Suppressor macrophage treated with lipopolysaccharide for 1 hour (primary cell): ENCODE data around the gene GALNT3.

Source experiments
- DNase-seq, 3 donors: peaks; one replicate each; pipeline ENCODE4 v3.0.0-alpha.2; 2020 to 2022

GALNT3 gene

GRCh38 chr2:165793779-165794535 lies at the start of gene GALNT3:
Gene GALNT3 (minus strand): TSS chr2:165794247. CDS start chr2:165770700, 23,547 bp downstream.
- peak; percentile 33 to 61 (median 41) for DNase-seq

GRCh38 chr2:165843351-165843750 lies 49.3 kb upstream of the GALNT3 start:
- no peak for DNase-seq

- DNase-seq = no peak
These were observed 46.4 kb upstream of the GALNT3 start for GRCh38 chr2:165840333-165840958.

GRCh38 chr2:165839610-165840009 lies 45.6 kb upstream of the GALNT3 start:
- no peak for DNase-seq

DNA sequence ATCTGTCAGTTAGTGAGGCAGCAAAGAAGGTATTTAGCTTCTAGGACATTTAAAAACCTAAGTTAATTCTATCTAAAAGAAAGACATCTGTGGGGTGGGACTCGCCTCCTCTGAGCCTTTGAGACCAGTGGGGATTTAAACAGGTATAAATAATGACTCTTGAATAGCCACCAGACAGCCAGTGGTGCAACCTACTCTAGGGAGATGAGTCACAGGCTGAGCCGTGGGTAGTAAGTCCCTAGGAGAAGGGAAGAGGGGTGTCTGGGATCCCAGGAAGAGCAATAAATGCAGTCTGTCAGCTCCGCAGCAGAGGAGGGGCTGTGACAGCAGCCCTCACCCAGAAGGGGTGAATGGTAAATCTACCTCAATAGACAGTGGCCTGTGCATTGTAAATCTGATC lies 43.1 kb upstream of the GALNT3 start:
- no peak for DNase-seq

DNA sequence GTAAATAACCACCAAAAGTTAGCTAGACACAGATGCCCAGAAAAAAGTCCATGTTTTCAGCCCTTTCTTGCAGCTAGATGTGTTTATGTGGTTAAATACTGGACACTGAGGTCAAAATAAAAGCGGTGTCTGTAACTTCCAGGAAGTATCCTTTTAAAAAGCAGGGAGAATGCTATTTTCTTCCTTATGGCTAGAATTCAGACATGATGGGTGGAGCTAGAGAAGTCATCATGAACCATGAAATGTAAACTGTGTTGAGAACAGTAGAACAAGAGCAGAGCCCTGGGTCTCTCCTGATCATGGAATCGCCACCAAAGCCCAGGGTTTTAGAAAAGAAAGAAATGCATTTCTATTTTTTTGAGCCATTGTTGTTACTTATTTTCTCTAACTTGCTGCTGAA lies 41.3 kb upstream of the GALNT3 start:
- no peak for DNase-seq

DNA sequence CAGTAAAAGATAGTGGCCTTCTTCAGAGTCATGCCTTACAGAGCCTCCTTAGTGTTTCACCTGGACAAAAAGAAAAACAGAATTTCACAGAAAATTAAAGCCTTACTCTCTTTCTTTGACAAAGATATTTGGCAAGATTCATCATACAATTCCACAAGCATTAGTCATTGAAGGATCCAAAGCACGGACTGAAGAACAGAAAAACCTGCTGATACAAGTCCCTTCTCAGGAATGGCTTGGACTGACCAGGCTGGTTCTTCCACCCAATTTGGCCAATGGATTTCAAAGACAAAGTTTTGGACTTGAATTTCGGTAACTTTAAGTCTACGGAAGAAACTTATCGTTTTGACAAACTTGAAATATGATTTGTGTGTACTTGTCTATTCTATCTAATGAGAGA lies 39.1 kb upstream of the GALNT3 start:
- DNase-seq = no peak

DNA sequence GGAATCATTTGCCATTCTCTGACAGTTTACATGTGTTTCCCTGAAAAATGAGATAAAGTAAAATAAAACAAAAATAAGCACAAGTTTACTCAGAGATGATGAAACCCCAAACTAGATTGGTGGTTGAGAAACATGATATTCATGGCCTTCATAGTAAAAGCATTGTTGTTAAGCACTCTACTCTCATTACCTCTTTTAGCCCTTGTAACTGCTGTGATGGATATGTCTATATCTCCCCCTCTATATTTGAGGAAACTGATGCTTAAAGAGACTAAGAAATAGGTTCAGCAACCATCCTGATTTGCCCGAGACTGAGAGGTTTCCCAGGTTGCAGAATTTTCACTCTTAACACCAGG lies 33.9 kb upstream of the GALNT3 start:
- DNase-seq = no peak

GRCh38 chr2:165827016-165827920 lies 33.2 kb upstream of the GALNT3 start:
- no peak for DNase-seq

- no peak for DNase-seq
These were observed 31.0 kb upstream of the GALNT3 start for GRCh38 chr2:165825041-165825440.

DNA sequence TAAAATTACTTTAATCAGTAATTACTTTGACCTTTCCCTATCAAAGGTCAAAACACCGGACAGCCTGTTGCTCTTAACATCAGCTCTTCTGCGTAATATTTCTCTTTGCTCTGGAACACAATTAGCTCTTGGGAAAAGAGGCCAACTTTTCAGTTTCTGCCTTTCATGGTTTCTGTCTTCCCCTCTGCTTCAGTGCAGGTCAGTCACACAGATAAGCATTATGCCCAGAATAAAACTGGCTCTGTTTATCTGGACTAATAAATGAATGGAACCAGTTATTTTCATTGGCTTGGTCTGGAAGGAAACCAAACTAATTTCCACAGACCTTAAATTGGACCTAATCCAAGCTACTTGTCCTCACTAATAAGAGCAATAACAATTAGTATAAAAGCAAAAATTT lies 26.2 kb upstream of the GALNT3 start:
- DNase-seq = no peak

DNA sequence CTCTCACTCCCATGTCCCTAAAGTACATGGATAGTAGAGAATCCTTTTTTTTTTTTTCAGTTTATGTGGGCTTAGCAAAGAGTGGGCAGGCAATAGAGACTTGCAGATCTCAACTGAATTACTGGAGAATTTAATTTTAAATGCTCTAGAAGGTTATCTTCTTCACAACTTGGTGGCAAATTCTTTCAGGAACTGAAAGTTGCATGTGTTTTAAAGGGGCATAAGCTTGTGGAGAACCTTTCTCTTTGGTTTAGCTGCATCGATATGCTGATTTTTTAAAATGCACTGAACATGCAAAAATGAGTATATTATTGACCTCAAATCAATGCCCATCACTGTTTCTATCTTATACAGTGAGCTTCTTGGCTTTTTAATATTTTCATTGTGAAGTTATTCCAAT lies 24.9 kb upstream of the GALNT3 start:
- no peak for DNase-seq

DNA sequence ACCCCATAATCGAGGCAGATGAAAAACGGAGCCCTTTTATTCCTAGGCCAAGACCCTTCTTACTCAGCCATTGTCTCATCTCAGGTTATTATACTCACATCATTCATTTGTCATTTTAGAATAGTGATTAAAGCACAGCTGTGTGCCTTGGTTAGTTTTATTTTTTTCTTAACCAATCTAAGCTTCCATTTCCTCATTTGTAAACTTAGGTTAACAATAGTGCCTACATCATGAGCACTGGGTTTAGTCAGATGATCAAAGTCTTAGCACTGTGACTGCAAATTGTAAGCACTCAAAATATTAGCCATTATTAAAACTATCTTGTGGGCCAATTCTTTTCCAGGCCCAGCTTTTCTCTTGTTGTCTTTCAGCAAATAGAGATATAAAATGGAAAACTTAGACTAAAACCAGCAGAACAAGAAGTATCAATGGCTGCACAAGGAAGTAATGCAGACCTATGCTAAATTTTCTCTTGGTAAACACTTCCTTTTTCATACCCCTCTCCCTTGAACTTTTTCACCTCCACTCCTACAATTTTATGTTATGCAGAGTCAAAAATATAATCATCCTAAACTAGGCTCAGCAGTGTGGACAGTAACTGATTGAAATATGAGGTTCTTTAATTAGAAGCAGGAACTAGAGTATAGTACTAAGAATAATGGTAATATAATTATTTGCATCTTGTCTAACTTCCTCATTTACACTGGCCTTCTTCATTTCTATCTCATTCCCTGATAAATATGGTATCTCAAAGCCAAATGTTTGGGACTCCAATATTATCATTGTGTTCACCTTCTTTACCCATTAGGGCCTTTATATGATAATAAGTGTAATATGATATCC lies 21.5 kb upstream of the GALNT3 start:
- peak in 1 of 3 donors; percentile 26 for DNase-seq

DNA sequence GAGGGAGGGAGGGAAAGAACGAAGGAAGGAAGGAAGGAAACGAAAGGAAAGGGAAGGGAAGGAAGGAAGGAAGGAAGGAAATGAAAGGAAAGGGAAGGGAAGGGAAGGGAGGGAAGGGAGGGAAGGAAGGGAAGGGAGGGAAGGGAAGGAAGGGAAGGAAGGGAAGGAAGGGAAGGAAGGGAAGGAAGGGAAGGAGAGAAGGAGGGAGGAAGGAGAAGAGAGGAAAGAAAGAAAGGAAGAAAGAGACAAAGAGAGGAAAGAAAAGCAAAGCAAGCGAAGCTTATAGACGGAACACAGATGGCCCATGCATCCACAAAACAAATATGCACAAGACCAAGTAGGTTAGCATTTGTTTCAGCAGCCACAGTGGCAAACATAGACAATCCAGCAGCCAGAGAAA lies 20.4 kb upstream of the GALNT3 start:
- DNase-seq = no peak

- DNase-seq = no peak
These were observed 17.7 kb upstream of the GALNT3 start for GRCh38 chr2:165811592-165812370.

DNA sequence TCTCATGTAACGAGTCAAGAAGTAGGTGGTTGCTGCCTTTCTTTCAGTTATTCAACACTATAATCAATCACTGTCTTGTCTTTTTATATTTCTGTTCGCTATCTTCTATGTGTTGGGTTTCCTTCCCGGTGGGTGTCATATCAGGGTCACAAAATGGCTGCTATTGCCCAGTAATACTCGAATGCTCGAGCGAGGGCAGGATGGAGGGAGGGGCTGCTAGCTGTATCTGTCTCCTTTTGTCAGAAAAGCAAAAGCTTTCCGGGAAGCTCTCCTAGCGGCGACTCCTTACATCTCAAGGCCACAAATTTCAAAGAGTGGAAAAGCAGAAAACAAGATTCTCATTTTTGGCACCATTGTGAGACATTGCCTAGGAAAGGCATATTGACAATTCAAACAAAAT lies 16.4 kb upstream of the GALNT3 start:
- DNase-seq = no peak

DNA sequence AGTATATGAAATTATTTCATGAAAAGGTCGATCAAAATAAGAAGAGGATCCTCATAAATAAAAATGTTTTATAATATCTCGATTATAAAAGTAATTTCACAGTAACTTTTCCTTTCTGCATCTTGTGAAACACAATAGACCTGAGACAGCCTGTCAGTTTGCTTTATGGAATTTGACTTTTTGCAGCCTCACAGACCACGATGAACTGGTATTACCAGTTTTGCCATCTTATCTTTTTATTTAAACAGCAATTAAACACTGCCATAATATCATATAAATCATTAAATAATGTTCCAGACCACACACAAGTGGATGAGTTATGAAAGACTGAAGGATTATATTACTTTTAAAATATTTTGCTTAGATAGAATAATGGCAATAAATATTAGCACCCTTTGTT lies 10.7 kb upstream of the GALNT3 start:
- DNase-seq = no peak

GRCh38 chr2:165803123-165803760 lies 9.2 kb upstream of the GALNT3 start:
- no peak for DNase-seq

GRCh38 chr2:165801176-165801575 lies 7.1 kb upstream of the GALNT3 start:
- DNase-seq = no peak

- no peak for DNase-seq
These were observed 2.9 kb upstream of the GALNT3 start for GRCh38 chr2:165796819-165797530.

GRCh38 chr2:165796129-165796528 lies 2.1 kb upstream of the GALNT3 start:
- DNase-seq = no peak
